Neural cell (in vitro differentiated cells): ENCODE measurements around the gene ZNF763. TPM values are rescaled to one million over a fixed set of nuclear protein-coding genes. Genes with fewer than 3 reads are reported as not detected.
"Not testable (repeated sequence)": the region's sequence is repeated elsewhere in the genome, so short reads cannot be mapped to it uniquely, and the experiment has no call there.

Experiments
- H2AFZ ChIP-seq: fragments of 200-600, 300-800 bp; sonication (generic), shearing (Covaris generic); 2 replicates; pipeline ENCODE4 v1.6.0; 2014; ENCODE audit warnings: low read depth, mild to moderate bottlenecking, antibody characterized with exemption, low read length, moderate library complexity
- H3F3A ChIP-seq: fragments of 200-600 bp; shearing (Covaris generic); 2 replicates; pipeline ENCODE4 v1.6.1; 2016; ENCODE audit warnings: mild to moderate bottlenecking, moderate library complexity, mixed read lengths, antibody characterized with exemption, low read length; ENCODE audit not compliant: insufficient read depth, poor library complexity, severe bottlenecking
- H3K27ac ChIP-seq: fragments of 200-600, 300-800 bp; sonication (generic), shearing (Covaris generic); 2 replicates; pipeline ENCODE4 v1.5.1; 2014; ENCODE audit warnings: mild to moderate bottlenecking, low read length, moderate library complexity
- H3K27me3 ChIP-seq: fragments of 300-800, 200-600 bp; sonication (generic), shearing (Covaris generic); 2 replicates; pipeline ENCODE4 v1.6.0; 2014; ENCODE audit warnings: mild to moderate bottlenecking, low read depth, low read length, moderate library complexity; ENCODE audit not compliant: insufficient read depth
- H3K36me3 ChIP-seq: fragments of 300-800, 200-600 bp; sonication (generic), shearing (Covaris generic); 2 replicates; pipeline ENCODE4 v1.5.1; 2014; ENCODE audit warnings: mild to moderate bottlenecking, antibody characterized with exemption, low read length, moderate library complexity; ENCODE audit not compliant: insufficient read depth
- H3K4me2 ChIP-seq: fragments of 300-800, 200-600 bp; sonication (generic), shearing (Covaris generic); 2 replicates; pipeline ENCODE4 v1.6.0; 2014; ENCODE audit warnings: mild to moderate bottlenecking, low read length
- H3K4me3 ChIP-seq: fragments of 300-800, 200-600 bp; sonication (generic), shearing (Covaris generic); 2 replicates; pipeline ENCODE4 v1.5.1; 2014; ENCODE audit warnings: mild to moderate bottlenecking, low read length, moderate library complexity
- H3K79me2 ChIP-seq: fragments of 200-600 bp; shearing (Covaris generic); replicated peaks from 2 replicates; pipeline ENCODE4 v1.6.0; 2014; ENCODE audit warnings: mild to moderate bottlenecking, low read length, moderate library complexity; ENCODE audit not compliant: insufficient read depth
- H3K9ac ChIP-seq: fragments of 300-800, 200-600 bp; sonication (generic), shearing (Covaris generic); 2 replicates; pipeline ENCODE4 v1.6.1; 2016; ENCODE audit warnings: mild to moderate bottlenecking, low read length, mixed read lengths
- H3K9me2 ChIP-seq: fragments of 200-600 bp; shearing (Covaris generic); 2 replicates; pipeline ENCODE4 v1.6.1; 2016; ENCODE audit warnings: mild to moderate bottlenecking, low read length, mixed read lengths; ENCODE audit not compliant: insufficient read depth
- H3K9me3 ChIP-seq: fragments of 200-600, 300-800 bp; sonication (generic), shearing (Covaris generic); 2 replicates; pipeline ENCODE4 v1.6.1; 2016; ENCODE audit warnings: mild to moderate bottlenecking, mixed run types, low read length, moderate library complexity, mixed read lengths
- H4K20me1 ChIP-seq: fragments of 200-600 bp; shearing (Covaris generic); 2 replicates; pipeline ENCODE4 v1.6.1; 2016; ENCODE audit warnings: mild to moderate bottlenecking, mixed run types; ENCODE audit not compliant: insufficient read depth
- EP300 ChIP-seq: fragments of 450-650 bp; conservative IDR thresholded peaks from 2 replicates; pipeline ENCODE4 v1.6.1; 2014; ENCODE audit warnings: antibody characterized with exemption, mild to moderate bottlenecking, moderate library complexity; ENCODE audit not compliant: poor library complexity, severe bottlenecking
- EZH2 ChIP-seq: fragments of 200-600, 300-800 bp; shearing (Covaris generic), sonication (generic); IDR thresholded peaks from 2 replicates; pipeline ENCODE4 v1.6.1; 2014; ENCODE audit warnings: antibody characterized with exemption, low read length, borderline replicate concordance, mild to moderate bottlenecking; ENCODE audit not compliant: insufficient read depth, poor library complexity, severe bottlenecking
- MXI1 ChIP-seq: fragments of 450-650 bp; conservative IDR thresholded peaks from 2 replicates; pipeline ENCODE4 v1.6.1; 2014; ENCODE audit warnings: antibody characterized with exemption, mild to moderate bottlenecking; ENCODE audit not compliant: poor library complexity, severe bottlenecking
- POLR2AphosphoS5 ChIP-seq: IDR thresholded peaks from 2 replicates; pipeline ENCODE4 v1.6.1; 2012
- RAD21 ChIP-seq: fragments of 450-650 bp; conservative IDR thresholded peaks from 2 replicates; pipeline ENCODE4 v1.6.1; 2014; ENCODE audit warnings: antibody characterized with exemption, mild to moderate bottlenecking, moderate library complexity
- SMC3 ChIP-seq: fragments of 450-650 bp; conservative IDR thresholded peaks from 2 replicates; pipeline ENCODE4 v1.6.1; 2014; ENCODE audit warnings: antibody characterized with exemption, mild to moderate bottlenecking, moderate library complexity; ENCODE audit not compliant: poor library complexity
- TAF1 ChIP-seq: IDR thresholded peaks from 2 replicates; pipeline ENCODE4 v1.6.1; 2012; ENCODE audit warnings: low read depth
- polyA plus RNA-seq: library from polyadenylated mRNA; depleted of rRNA; stranded (reverse); fragments of >200 nt; gene quantifications from 2 replicates; pipeline ENCODE4 v1.2.3, GENCODE V29; 2014
- TF ChIP-seq, protein P1 (sequence below): IDR thresholded peaks from 2 replicates; pipeline ENCODE4 v1.6.1; 2012; ENCODE audit warnings: borderline replicate concordance
- TF ChIP-seq, protein P2 (sequence below): fragments of 450-650 bp; IDR thresholded peaks from 2 replicates; pipeline ENCODE4 v1.5.1; 2014; ENCODE audit warnings: antibody characterized with exemption, mild to moderate bottlenecking, moderate library complexity; ENCODE audit not compliant: poor library complexity, severe bottlenecking

The ZNF763 gene
- polyA plus RNA-seq, 1 donor from 2014 or later = 12.8 TPM

DNA sequence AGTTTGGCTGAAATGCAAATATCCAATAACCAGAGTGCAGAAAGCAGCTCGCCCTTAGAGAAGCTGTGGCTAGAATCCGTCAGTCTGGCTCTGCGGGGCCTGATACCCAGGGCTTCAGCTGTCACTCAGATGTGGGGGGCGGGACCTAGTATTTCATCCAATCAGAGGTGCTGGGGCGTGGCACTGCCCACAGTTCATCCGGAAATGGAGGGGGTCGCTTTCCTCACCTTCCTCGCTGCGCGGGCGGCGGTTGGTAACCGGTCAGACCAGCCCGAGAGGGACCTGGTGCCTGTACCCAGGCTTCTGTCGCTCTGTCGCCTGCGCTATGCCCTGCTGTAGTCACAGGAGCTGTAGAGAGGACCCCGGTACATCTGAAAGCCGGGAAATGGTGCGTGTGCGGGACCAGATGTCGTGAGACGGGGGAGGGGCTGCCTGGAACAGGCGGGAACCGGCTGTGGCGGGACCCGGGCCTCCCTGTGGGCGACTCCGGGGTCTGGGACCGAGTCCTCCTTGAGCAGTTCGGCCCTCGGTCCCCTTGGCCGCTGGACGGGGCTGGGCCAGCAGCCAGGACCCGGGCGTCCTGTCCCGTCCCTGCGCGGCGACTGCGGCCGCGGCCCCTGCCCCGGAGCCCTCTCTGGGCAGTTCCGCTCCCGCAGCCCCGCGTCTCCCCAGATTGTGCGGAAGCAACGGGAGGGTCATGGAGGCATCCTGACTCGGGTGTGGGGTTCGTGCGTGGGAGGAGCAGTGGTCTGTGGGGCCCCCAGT, 39.8 kb upstream of the ZNF763 start, which contains the start of gene ZNF700:
TSS of gene ZNF700 (plus strand) at position 222 of the 765 bp plus-strand sequence. CDS start at position 326, 104 bp downstream.
- peak within 1 kb of the TSS; percentile 82 for H2AFZ ChIP-seq
- no peaks in the 10 kb centered on the region for H3F3A ChIP-seq
- peaks cover 18% of the 10 kb centered on the region for H3K79me2 ChIP-seq
- H3K27me3 ChIP-seq = no peaks in the 10 kb centered on the region
- H3K4me3 ChIP-seq = peak within 1 kb of the TSS; percentile 90
- no peaks in the 10 kb centered on the region for H3K9me2 ChIP-seq
- H3K9ac ChIP-seq = peak within 1 kb of the TSS; percentile 89
- H4K20me1 ChIP-seq = no peaks in the 10 kb centered on the region
- no peak for TF ChIP-seq EZH2
- no peak for TF ChIP-seq RAD21
- TF ChIP-seq, protein P1, sequence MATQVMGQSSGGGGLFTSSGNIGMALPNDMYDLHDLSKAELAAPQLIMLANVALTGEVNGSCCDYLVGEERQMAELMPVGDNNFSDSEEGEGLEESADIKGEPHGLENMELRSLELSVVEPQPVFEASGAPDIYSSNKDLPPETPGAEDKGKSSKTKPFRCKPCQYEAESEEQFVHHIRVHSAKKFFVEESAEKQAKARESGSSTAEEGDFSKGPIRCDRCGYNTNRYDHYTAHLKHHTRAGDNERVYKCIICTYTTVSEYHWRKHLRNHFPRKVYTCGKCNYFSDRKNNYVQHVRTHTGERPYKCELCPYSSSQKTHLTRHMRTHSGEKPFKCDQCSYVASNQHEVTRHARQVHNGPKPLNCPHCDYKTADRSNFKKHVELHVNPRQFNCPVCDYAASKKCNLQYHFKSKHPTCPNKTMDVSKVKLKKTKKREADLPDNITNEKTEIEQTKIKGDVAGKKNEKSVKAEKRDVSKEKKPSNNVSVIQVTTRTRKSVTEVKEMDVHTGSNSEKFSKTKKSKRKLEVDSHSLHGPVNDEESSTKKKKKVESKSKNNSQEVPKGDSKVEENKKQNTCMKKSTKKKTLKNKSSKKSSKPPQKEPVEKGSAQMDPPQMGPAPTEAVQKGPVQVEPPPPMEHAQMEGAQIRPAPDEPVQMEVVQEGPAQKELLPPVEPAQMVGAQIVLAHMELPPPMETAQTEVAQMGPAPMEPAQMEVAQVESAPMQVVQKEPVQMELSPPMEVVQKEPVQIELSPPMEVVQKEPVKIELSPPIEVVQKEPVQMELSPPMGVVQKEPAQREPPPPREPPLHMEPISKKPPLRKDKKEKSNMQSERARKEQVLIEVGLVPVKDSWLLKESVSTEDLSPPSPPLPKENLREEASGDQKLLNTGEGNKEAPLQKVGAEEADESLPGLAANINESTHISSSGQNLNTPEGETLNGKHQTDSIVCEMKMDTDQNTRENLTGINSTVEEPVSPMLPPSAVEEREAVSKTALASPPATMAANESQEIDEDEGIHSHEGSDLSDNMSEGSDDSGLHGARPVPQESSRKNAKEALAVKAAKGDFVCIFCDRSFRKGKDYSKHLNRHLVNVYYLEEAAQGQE = peak; percentile 86
- peak; percentile 45 for TF ChIP-seq SMC3
- no peak for TF ChIP-seq EP300
- TF ChIP-seq POLR2AphosphoS5 = peak; percentile 89
- peak; percentile 73 for TF ChIP-seq TAF1
- peak; percentile 87 for TF ChIP-seq MXI1
- TF ChIP-seq, protein P2, sequence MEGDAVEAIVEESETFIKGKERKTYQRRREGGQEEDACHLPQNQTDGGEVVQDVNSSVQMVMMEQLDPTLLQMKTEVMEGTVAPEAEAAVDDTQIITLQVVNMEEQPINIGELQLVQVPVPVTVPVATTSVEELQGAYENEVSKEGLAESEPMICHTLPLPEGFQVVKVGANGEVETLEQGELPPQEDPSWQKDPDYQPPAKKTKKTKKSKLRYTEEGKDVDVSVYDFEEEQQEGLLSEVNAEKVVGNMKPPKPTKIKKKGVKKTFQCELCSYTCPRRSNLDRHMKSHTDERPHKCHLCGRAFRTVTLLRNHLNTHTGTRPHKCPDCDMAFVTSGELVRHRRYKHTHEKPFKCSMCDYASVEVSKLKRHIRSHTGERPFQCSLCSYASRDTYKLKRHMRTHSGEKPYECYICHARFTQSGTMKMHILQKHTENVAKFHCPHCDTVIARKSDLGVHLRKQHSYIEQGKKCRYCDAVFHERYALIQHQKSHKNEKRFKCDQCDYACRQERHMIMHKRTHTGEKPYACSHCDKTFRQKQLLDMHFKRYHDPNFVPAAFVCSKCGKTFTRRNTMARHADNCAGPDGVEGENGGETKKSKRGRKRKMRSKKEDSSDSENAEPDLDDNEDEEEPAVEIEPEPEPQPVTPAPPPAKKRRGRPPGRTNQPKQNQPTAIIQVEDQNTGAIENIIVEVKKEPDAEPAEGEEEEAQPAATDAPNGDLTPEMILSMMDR = no peak
- H3K9me3 ChIP-seq = no peaks in the 10 kb centered on the region
- peak within 1 kb of the TSS; percentile 59 for H3K4me2 ChIP-seq
- H3K27ac ChIP-seq = peak within 1 kb of the TSS; percentile 93
- H3K36me3 ChIP-seq = no peaks in the 10 kb centered on the region

DNA sequence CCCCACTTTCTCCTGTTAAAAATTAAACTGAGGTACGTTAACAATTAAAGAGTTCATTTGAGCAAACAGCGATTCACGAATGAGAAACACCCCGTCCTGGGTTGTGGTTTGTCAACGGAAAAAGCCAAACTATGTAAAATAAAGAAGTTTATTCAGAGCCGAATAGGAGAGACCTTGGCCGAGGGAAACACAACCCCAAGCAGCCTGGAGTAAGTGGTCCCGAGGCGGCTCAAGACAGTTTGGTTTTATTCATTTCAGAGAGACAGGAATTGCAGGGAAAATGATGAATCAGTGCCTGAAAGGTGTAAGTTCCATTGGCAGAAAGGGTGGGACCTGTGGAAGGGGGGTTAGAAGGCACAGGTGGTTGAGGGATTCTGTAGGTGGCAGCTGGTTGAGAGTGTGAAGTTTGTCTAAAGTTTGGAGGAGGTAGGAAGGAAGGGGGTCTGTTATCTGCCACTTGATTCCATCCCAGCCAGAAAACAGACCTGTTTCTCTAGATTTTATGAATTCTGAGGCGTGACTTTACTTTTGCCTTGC, 39.1 kb upstream of the ZNF763 start:
- Histone ChIP-seq H3K4me3 (peak overlapping the region; percentile 90), H2AFZ (peak overlapping the region; percentile 40), H3K79me2 (peaks cover 18% of the 10 kb centered on the region), H3K4me2 (peak overlapping the region; percentile 59), H3K9ac (peak overlapping the region; percentile 89), H3K27ac (peak overlapping the region; percentile 93)
- not testable (repeated sequence) for H4K20me1 ChIP-seq, H3K9me2 ChIP-seq, H3K36me3 ChIP-seq, H3K9me3 ChIP-seq, H3K27me3 ChIP-seq, H3F3A ChIP-seq
